NCI-H2029 treated with DMSO at 0.1 percent for 48 hours (cell line): ENCODE measurements around the gene APOL1.
"Not testable (repeated sequence)": the region's sequence is repeated elsewhere in the genome, so short reads cannot be mapped to it uniquely, and the experiment has no call there.

Experiments used
- DNase-seq: peaks from one replicate; lab custom pipeline; 2025; lab: John Stamatoyannopoulos, UW

The APOL1 gene

GRCh38 chr22:36244522-36245391, 8.2 kb upstream of the APOL1 start:
- DNase-seq, result no peak

GRCh38 chr22:36245805-36246356, 7.1 kb upstream of the APOL1 start:
- DNase-seq, result no peak

- DNase-seq, result no peak
Measured at GRCh38 chr22:36246718-36247117, 6.2 kb upstream of the APOL1 start.

- DNase-seq, result no peak
Measured at GRCh38 chr22:36247955-36248354, 5.0 kb upstream of the APOL1 start.

- DNase-seq, result no peak
Measured at GRCh38 chr22:36249160-36249559, 3.8 kb upstream of the APOL1 start.

- DNase-seq, result not testable (repeated sequence)
Measured at GRCh38 chr22:36250292-36250960, 2.5 kb upstream of the APOL1 start.

- not testable (repeated sequence) for DNase-seq
Measured at GRCh38 chr22:36251979-36252608, 839 bp upstream of the APOL1 start.

GRCh38 chr22:36253523-36254490, 874 bp downstream of the APOL1 start:
- no peak for DNase-seq

- not testable (repeated sequence) for DNase-seq
Measured at GRCh38 chr22:36255572-36255971, 2.6 kb downstream of the APOL1 start.

GRCh38 chr22:36256478-36256877, 3.5 kb downstream of the APOL1 start:
- no peak for DNase-seq

- DNase-seq, result no peak
Measured at GRCh38 chr22:36257308-36257707, 4.4 kb downstream of the APOL1 start.

- DNase-seq, result no peak
Measured at GRCh38 chr22:36257948-36258670, 5.2 kb downstream of the APOL1 start.

GRCh38 chr22:36258701-36259614, 6.0 kb downstream of the APOL1 start:
- DNase-seq, result peak; percentile 31

GRCh38 chr22:36259615-36260300, 6.8 kb downstream of the APOL1 start:
- no peak for DNase-seq

- DNase-seq, result not testable (repeated sequence)
Measured at GRCh38 chr22:36261675-36262074, 8.7 kb downstream of the APOL1 start.

GRCh38 chr22:36262307-36262706, 9.4 kb downstream of the APOL1 start:
- DNase-seq, result not testable (repeated sequence)

GRCh38 chr22:36263216-36263673, 10.3 kb downstream of the APOL1 start:
- DNase-seq, result not testable (repeated sequence)

GRCh38 chr22:36263886-36264664, 11.1 kb downstream of the APOL1 start:
- DNase-seq, result not testable (repeated sequence)
